GM12878 (cell line): ENCODE data around the gene C5AR2. TPM values are rescaled to one million over a fixed set of nuclear protein-coding genes. Genes with fewer than 3 reads are reported as not detected.
"Not testable (repeated sequence)": the region's sequence is repeated elsewhere in the genome, so short reads cannot be mapped to it uniquely, and the experiment has no call there.

Experiments
- ATAC-seq: fragments of 200-7000 bp; cut with Tn5 transposase; 3 replicates; pipeline ENCODE4 v1.9.1; 2020; ENCODE audit warnings: mild to moderate bottlenecking, moderate library complexity
- BruUV-seq: library from RNA; stranded (reverse); fragments of 400-500 nt; replicated peaks from 2 replicates; lab custom pipeline; 2021; lab: Mats Ljungman, UMichigan
- CTCF ChIA-PET: fragments of 300-600 bp; sonication (Branson Sonifier 250); formaldehyde crosslinking; extraction: SDS; loops from one replicate; lab custom pipeline; 2021; ENCODE audit warnings: inconsistent platforms; lab: Yijun Ruan, JAX
- POLR2A ChIA-PET: fragments of 350-600 bp; formaldehyde crosslinking; extraction: SDS; loops from one replicate; lab custom pipeline; 2021; ENCODE audit warnings: inconsistent platforms; lab: Charles Lee
- RAD21 ChIA-PET: fragments of 300-600 bp; sonication (Branson Sonifier 250); formaldehyde crosslinking; loops from one replicate; lab custom pipeline; 2023; ENCODE audit warnings: antibody characterized with exemption; ENCODE audit not compliant: unreplicated experiment; lab: Charles Lee
- SMC1A ChIA-PET: fragments of 300-600 bp; sonication (Branson Sonifier 250); formaldehyde crosslinking; loops from one replicate; lab custom pipeline; 2023; ENCODE audit not compliant: unreplicated experiment, uncharacterized antibody; lab: Charles Lee
- DNase-seq: peaks from one replicate; pipeline ENCODE4 v3.0.0-alpha.2; 2011; ENCODE audit warnings: low read depth, low spot score
- FAIRE-seq: peaks from 3 replicates; lab custom pipeline; 2011; peaks lifted over from hg19 to GRCh38; lab: Jason Lieb, UNC
- H2AFZ ChIP-seq: 2 replicates; pipeline ENCODE4 v1.6.0; 2011; ENCODE audit warnings: low read depth, low read length, control low read depth; ENCODE audit not compliant: control insufficient read depth
- H3K27ac ChIP-seq: 2 replicates; pipeline ENCODE4 v1.5.1; 2011; ENCODE audit warnings: control low read depth; ENCODE audit not compliant: control insufficient read depth, insufficient read depth
- H3K27me3 ChIP-seq, 2 experiments: replicated peaks in 1 of 2; 2 replicates each; pipeline versions ENCODE4 v1.6.0 to v1.6.1; 2011; ENCODE audit warnings: low read length in 1 of 2; ENCODE audit not compliant: control insufficient read depth in 2 of 2, insufficient read depth in 2 of 2
- H3K36me3 ChIP-seq, 2 experiments: 2 replicates each; pipeline ENCODE4 v1.5.1; 2011; ENCODE audit warnings: low read length in 1 of 2; ENCODE audit not compliant: control insufficient read depth in 2 of 2, insufficient read depth in 2 of 2
- H3K4me1 ChIP-seq: 2 replicates; pipeline ENCODE4 v1.6.1; 2011; ENCODE audit warnings: mild to moderate bottlenecking, low read length, moderate library complexity, mixed read lengths; ENCODE audit not compliant: control insufficient read depth, insufficient read depth
- H3K4me2 ChIP-seq: 2 replicates; pipeline ENCODE4 v1.6.0; 2011; ENCODE audit warnings: control low read depth; ENCODE audit not compliant: control insufficient read depth, insufficient read depth
- H3K4me3 ChIP-seq: fragments of 200-600 bp; sonication (generic); 2 replicates; pipeline ENCODE4 v1.5.1; 2016
- H3K79me2 ChIP-seq: 2 replicates; pipeline ENCODE4 v1.6.0; 2011; ENCODE audit warnings: low read length; ENCODE audit not compliant: control insufficient read depth, insufficient read depth
- H3K9ac ChIP-seq: 2 replicates; pipeline ENCODE4 v1.8.0; 2011; ENCODE audit warnings: low read length, control low read depth, mixed read lengths; ENCODE audit not compliant: control insufficient read depth, insufficient read depth
- H3K9me3 ChIP-seq: replicated peaks from 3 replicates; pipeline ENCODE4 v1.5.1; 2011; ENCODE audit warnings: mild to moderate bottlenecking, low read length; ENCODE audit not compliant: control insufficient read depth, insufficient read depth
- H4K20me1 ChIP-seq: 2 replicates; pipeline ENCODE4 v1.6.0; 2011; ENCODE audit not compliant: control insufficient read depth, insufficient read depth
- WGBS: methylation state at CpG from one replicate; pipeline ENCODE4 v1.1.6; 2016; ENCODE audit warnings: low lambda C conversion rate; ENCODE audit not compliant: insufficient replicate concordance, insufficient coverage; ENCODE audit errors: missing lambda C conversion rate; 5-methylcytosine and 5-hydroxymethylcytosine counted together
- in situ Hi-C: fragments of 300-500 bp; cut with MboI; formaldehyde crosslinking; loops from 9 replicates; pipeline ENCODE4 v1.14.3; 2018; ENCODE audit warnings: mixed read lengths
- intact Hi-C: fragments of 100-400 bp; cut with micrococcal nuclease; formaldehyde crosslinking; loops from one replicate; pipeline ENCODE4 v1.14.2; 2022; ENCODE audit not compliant: unreplicated experiment
- polyA plus RNA-seq, 11 experiments: library from polyadenylated mRNA; depleted of rRNA in 4 of 11; unstranded in 6 of 11; stranded (reverse) in 5 of 11; fragments of >200 nt; fragmentation: Nextera tagmentation in 4 of 11; fragmentation: Illumina TruSeq in 1 of 11; extraction: Ambion mirVana in 4 of 11; extraction: Trizol in 1 of 11; gene quantifications; 1 replicate in 1 of 11; 2 replicates in 10 of 11; pipeline versions ENCODE4 v1.2.1 to v1.2.3, GENCODE V29; 2011 to 2016; ENCODE audit warnings: inconsistent platforms in 2 of 11, missing spikeins in 2 of 11, low read depth in 1 of 11
- total RNA-seq, 4 experiments: library from RNA; depleted of rRNA in 3 of 4; stranded (reverse); fragments of >200 nt in 3 of 4; fragmentation: Illumina TruSeq in 1 of 4; extraction: Trizol in 1 of 4; gene quantifications; 2 replicates each; pipeline versions ENCODE4 v1.2.1 to v1.2.3, GENCODE V29; 2013 to 2021

C5AR2 gene
- total and polyA plus RNA-seq, 10 of the 15 experiments (the other 5 are each of a cell fraction or from before 2014, with no cell fraction given): 0.01 TPM; not detected in 9

- H3K9ac ChIP-seq, H3K4me3 ChIP-seq, BruUV-seq, SMC1A ChIA-PET, H2AFZ ChIP-seq, POLR2A ChIA-PET, RAD21 ChIA-PET, ATAC-seq, H3K4me2 ChIP-seq, intact Hi-C loops, H3K27me3 ChIP-seq, H3K9me3 ChIP-seq, H3K27ac ChIP-seq, H3K4me1 ChIP-seq, H4K20me1 ChIP-seq, DNase-seq, in situ Hi-C loops, H3K79me2 ChIP-seq: not testable (repeated sequence)
- CTCF ChIA-PET: interaction anchor here (1.3 kb wide), 1 partner anchor 89 kb away, joined by 5 read pairs; no protein-coding TSS in a partner anchor
- FAIRE-seq: peak; percentile 75
- 57% methylated on average over 5 of the region's 5 CpGs for WGBS
- H3K36me3 ChIP-seq: peaks cover 3 to 12% of the 10 kb centered on the region in 2 experiments; a peak in 3 of 4 replicates
Measured at GRCh38 chr19:47383890-47384289, 51.9 kb downstream of the C5AR2 start.

GRCh38 chr19:47384533-47384932 is 52.6 kb downstream of the C5AR2 start:
- BruUV-seq, H3K9ac ChIP-seq, DNase-seq, ATAC-seq, POLR2A ChIA-PET, H3K4me3 ChIP-seq, H2AFZ ChIP-seq, H3K9me3 ChIP-seq, H3K79me2 ChIP-seq, H3K4me1 ChIP-seq, intact Hi-C loops, H3K27me3 ChIP-seq, FAIRE-seq, in situ Hi-C loops, RAD21 ChIA-PET, H3K27ac ChIP-seq, SMC1A ChIA-PET, H3K4me2 ChIP-seq, H4K20me1 ChIP-seq: not testable (repeated sequence)
- CTCF ChIA-PET: interaction anchor here (1.4 kb wide), 1 partner anchor 35 kb away, joined by 4 read pairs; the partner anchor contains the start of gene DHX34
- 85% methylated on average over 4 of the region's 4 CpGs for WGBS
- peaks cover 3 to 12% of the 10 kb centered on the region in 2 experiments; a peak in 3 of 4 replicates for H3K36me3 ChIP-seq

GRCh38 chr19:47386582-47386981 is 54.6 kb downstream of the C5AR2 start:
- SMC1A ChIA-PET, H3K4me2 ChIP-seq, H4K20me1 ChIP-seq, H3K27ac ChIP-seq, BruUV-seq, H2AFZ ChIP-seq, ATAC-seq, intact Hi-C loops, H3K27me3 ChIP-seq, DNase-seq, H3K9ac ChIP-seq, H3K9me3 ChIP-seq, H3K79me2 ChIP-seq, FAIRE-seq, H3K4me3 ChIP-seq, H3K4me1 ChIP-seq, H3K36me3 ChIP-seq, RAD21 ChIA-PET: not testable (repeated sequence)
- ChIA-PET POLR2A (interaction anchor here (0.7 kb wide), 1 partner anchor 643 kb away, joined by 5 read pairs; no protein-coding TSS in a partner anchor), CTCF (interaction anchor here (0.6 to 0.7 kb wide), 2 partner anchors 41 to 260 kb away, joined by 3 read pairs; no protein-coding TSS in a partner anchor)
- WGBS: 85% methylated on average over 10 of the region's 12 CpGs
- in situ Hi-C loops: loop anchor here (5.0 kb wide), 1 partner anchor 89 kb away; no protein-coding TSS in a partner anchor

GRCh38 chr19:47387623-47388022 is 55.6 kb downstream of the C5AR2 start:
- FAIRE-seq, H3K27me3 ChIP-seq, intact Hi-C loops, H3K79me2 ChIP-seq, H3K4me1 ChIP-seq, H4K20me1 ChIP-seq, H3K9ac ChIP-seq, RAD21 ChIA-PET, H3K9me3 ChIP-seq, BruUV-seq, ATAC-seq, DNase-seq, POLR2A ChIA-PET, H2AFZ ChIP-seq, H3K4me3 ChIP-seq, H3K4me2 ChIP-seq, H3K36me3 ChIP-seq, H3K27ac ChIP-seq: not testable (repeated sequence)
- in situ Hi-C loops: loop anchor here (5.0 kb wide), 1 partner anchor 90 kb away; no protein-coding TSS in a partner anchor
- WGBS: 45% methylated on average over 3 of the region's 3 CpGs
- SMC1A ChIA-PET: interaction anchor here (0.6 kb wide), 2 partner anchors 22 to 44 kb away, joined by 3 read pairs; no protein-coding TSS in a partner anchor
- CTCF ChIA-PET: interaction anchor here (1.1 kb wide), 1 partner anchor 40 kb away, joined by 3 read pairs; no protein-coding TSS in a partner anchor
